GM10248 (cell line): ENCODE measurements around the gene TSPAN18.

Experiments
- CTCF ChIA-PET: fragments of 300-600 bp; sonication (Branson Sonifier 250); formaldehyde crosslinking; extraction: SDS; loops from one replicate; lab custom pipeline; 2021; ENCODE audit warnings: antibody characterized with exemption; lab: Yijun Ruan, JAX
- POLR2A ChIA-PET: fragments of 350-650 bp; sonication (Branson Sonifier 250); formaldehyde crosslinking; extraction: SDS; loops from one replicate; lab custom pipeline; 2020; ENCODE audit warnings: antibody characterized with exemption; lab: Yijun Ruan, JAX
- DNase-seq: peaks from one replicate; pipeline ENCODE4 v3.0.0; 2012; ENCODE audit errors: extremely low spot score
- CTCF ChIP-seq: IDR thresholded peaks from 2 replicates; pipeline ENCODE4 v1.5.1; 2012; ENCODE audit warnings: mild to moderate bottlenecking, low read depth; ENCODE audit errors: extremely low read depth, missing control alignments, control extremely low read depth

Gene TSPAN18

GRCh38 chr11:44816761-44817160, 90.0 kb downstream of the TSPAN18 start:
- DNase-seq = no peak
- TF ChIP-seq CTCF = no peak
- ChIA-PET POLR2A (no interaction called here), CTCF (interaction anchor here (1.0 to 1.5 kb wide), 4 partner anchors 12 to 955 kb away, joined by 3 to 4 read pairs (median 3); no protein-coding TSS in a partner anchor)

- TF ChIP-seq CTCF = no peak
- POLR2A ChIA-PET = no interaction called here
- DNase-seq = no peak
- CTCF ChIA-PET = interaction anchor here (1.0 to 1.5 kb wide), 4 partner anchors 11 to 954 kb away, joined by 3 to 4 read pairs (median 3); no protein-coding TSS in a partner anchor
Observed at GRCh38 chr11:44817207-44817949, 90.6 kb downstream of the TSPAN18 start.

GRCh38 chr11:44818110-44818509, 91.3 kb downstream of the TSPAN18 start:
- TF ChIP-seq CTCF = no peak
- ChIA-PET POLR2A (no interaction called here), CTCF (no interaction called here)
- DNase-seq = no peak

- no peak for DNase-seq
- ChIA-PET CTCF (no interaction called here), POLR2A (no interaction called here)
- no peak for TF ChIP-seq CTCF
Observed at GRCh38 chr11:44819346-44819745, 92.6 kb downstream of the TSPAN18 start.

GRCh38 chr11:44822369-44822768, 95.6 kb downstream of the TSPAN18 start:
- ChIA-PET CTCF (interaction anchor here (1.0 kb wide), 1 partner anchor 30 kb away, joined by 3 read pairs; no protein-coding TSS in a partner anchor), POLR2A (no interaction called here)
- TF ChIP-seq CTCF = no peak
- DNase-seq = no peak

GRCh38 chr11:44823006-44823405, 96.2 kb downstream of the TSPAN18 start:
- ChIA-PET CTCF (interaction anchor here (1.0 to 1.4 kb wide), 6 partner anchors 9 to 104 kb away, joined by 3 to 4 read pairs (median 3); no protein-coding TSS in a partner anchor), POLR2A (no interaction called here)
- peak; percentile 16 for TF ChIP-seq CTCF
- DNase-seq = no peak
